ENCODE measurements around the gene COL6A3. TPM values are rescaled to one million over a fixed set of nuclear protein-coding genes. Genes with fewer than 3 reads are reported as not detected.

The COL6A3 gene
- total and polyA plus RNA-seq, 2 donors (not counting 1 experiment from before 2014, with no cell fraction given) = 0.01 to 0.10 TPM

- Histone ChIP-seq H3K9me3 (ENCODE audit: control extremely low read depth in 1 of 3, control insufficient read depth in 2 of 3, insufficient read depth in 1 of 3, low read length in 2 of 3) (no peaks in the 10 kb centered on the region), H3K4me1 (ENCODE audit: control insufficient read depth in 2 of 2, insufficient read depth in 2 of 2, low read length in 2 of 2) (no peaks in the 10 kb centered on the region), H3K4me3 (ENCODE audit: control extremely low read depth in 1 of 5, extremely low read depth in 1 of 5, insufficient read depth in 1 of 5, low read depth in 2 of 5, low read length in 4 of 5) (no peak overlapping the region), H3K4me2 (replicated peaks; ENCODE audit: low read depth, low read length, poor library complexity, severe bottlenecking) (no peak overlapping the region), H3K36me3 (replicated peaks in 1 of 2; ENCODE audit: control extremely low read depth in 1 of 2, control insufficient read depth in 1 of 2, extremely low read depth in 1 of 2, insufficient read depth in 2 of 2, low read length in 1 of 2) (no peaks in the 10 kb centered on the region), H2AFZ (ENCODE audit: insufficient read depth, low read depth, low read length, poor library complexity, severe bottlenecking) (no peak overlapping the region), H3K27me3 (replicated peaks in 1 of 4; ENCODE audit: control extremely low read depth in 1 of 4, control insufficient read depth in 3 of 4, insufficient read depth in 4 of 4, low read length in 3 of 4) (no peaks in the 10 kb centered on the region), H3K79me2 (ENCODE audit: control insufficient read depth, insufficient read depth, low read length) (no peaks in the 10 kb centered on the region), H3K9ac (ENCODE audit: low read length) (no peak overlapping the region), H4K20me1 (ENCODE audit: control insufficient read depth, insufficient read depth, low read length, poor library complexity, severe bottlenecking) (no peaks in the 10 kb centered on the region), H3K27ac (ENCODE audit: low read length in 2 of 2) (no peak overlapping the region)
- ATAC-seq (ENCODE audit: low read depth) (no peak), DNase-seq (no peak)
- WGBS (ENCODE audit: insufficient coverage) = 90% methylated on average over 3 of the region's 4 CpGs
- CTCF ChIA-PET = no interaction called here
- intact Hi-C loops (cut with micrococcal nuclease) = no loop called here
- Mint-ChIP-seq H3K27ac (no peak overlapping the region), H3K4me1 (no peaks in the 10 kb centered on the region), H3K27me3 (peaks cover 29% of the 10 kb centered on the region), H3K4me3 (no peak overlapping the region), H3K9me3 (ENCODE audit: insufficient read depth) (no peaks in the 10 kb centered on the region)
- POLR2A ChIA-PET = no interaction called here
- TF ChIP-seq, protein P1, sequence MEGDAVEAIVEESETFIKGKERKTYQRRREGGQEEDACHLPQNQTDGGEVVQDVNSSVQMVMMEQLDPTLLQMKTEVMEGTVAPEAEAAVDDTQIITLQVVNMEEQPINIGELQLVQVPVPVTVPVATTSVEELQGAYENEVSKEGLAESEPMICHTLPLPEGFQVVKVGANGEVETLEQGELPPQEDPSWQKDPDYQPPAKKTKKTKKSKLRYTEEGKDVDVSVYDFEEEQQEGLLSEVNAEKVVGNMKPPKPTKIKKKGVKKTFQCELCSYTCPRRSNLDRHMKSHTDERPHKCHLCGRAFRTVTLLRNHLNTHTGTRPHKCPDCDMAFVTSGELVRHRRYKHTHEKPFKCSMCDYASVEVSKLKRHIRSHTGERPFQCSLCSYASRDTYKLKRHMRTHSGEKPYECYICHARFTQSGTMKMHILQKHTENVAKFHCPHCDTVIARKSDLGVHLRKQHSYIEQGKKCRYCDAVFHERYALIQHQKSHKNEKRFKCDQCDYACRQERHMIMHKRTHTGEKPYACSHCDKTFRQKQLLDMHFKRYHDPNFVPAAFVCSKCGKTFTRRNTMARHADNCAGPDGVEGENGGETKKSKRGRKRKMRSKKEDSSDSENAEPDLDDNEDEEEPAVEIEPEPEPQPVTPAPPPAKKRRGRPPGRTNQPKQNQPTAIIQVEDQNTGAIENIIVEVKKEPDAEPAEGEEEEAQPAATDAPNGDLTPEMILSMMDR (IDR thresholded peaks at IDR 0.05) = no peak
- TF ChIP-seq EZH2 (IDR thresholded peaks at IDR 0.05; ENCODE audit: borderline replicate concordance, insufficient read depth, low read depth, low read length, poor library complexity, severe bottlenecking) = no peak
Observed at GRCh38 chr2:237319887-237320286, 94.1 kb downstream of the COL6A3 start.

DNA sequence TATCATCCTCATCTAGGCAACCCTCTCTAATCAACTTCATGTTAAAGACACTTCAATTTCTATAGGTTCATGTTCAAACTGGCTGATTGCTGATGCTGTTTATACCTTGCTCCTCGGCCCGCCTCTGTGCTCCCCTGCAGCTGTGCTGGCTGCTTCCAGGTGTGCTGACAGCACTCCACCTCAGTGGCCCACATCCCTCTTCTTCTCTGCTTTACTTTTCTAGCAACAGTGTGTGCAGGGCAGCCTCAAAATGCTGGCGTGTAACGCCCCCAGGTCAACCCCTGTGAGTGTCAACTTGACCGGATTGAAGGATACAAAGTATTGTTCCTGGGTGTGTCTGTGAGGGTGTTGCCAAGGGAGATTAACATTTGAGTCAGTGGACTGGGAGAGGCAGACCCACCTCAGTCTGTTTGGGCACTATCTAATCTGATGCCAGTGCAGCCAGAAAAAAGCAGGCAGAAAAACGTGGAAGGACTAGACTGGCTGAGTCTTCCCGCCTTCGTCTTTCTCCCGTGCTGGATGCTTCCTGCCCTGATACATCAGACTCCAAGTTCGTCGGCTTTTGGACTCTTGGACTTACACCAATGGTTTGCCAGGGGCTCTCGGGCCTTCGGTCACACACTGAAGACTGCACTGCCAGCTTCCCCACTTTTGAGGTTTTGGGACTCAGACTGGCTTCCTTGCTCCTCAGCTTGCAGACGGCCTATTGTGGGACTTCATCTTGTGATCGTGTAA is 94.7 kb downstream of the COL6A3 start:
- WGBS (ENCODE audit: insufficient coverage) = 93% methylated on average over 14 of the region's 15 CpGs
- ATAC-seq (ENCODE audit: low read depth) = no peak
- ChIA-PET CTCF (no interaction called here), POLR2A (no interaction called here)
- Histone ChIP-seq H3K4me3 (ENCODE audit: control extremely low read depth in 1 of 5, extremely low read depth in 1 of 5, insufficient read depth in 1 of 5, low read depth in 2 of 5, low read length in 4 of 5) (no peak overlapping the region), H3K79me2 (ENCODE audit: control insufficient read depth, insufficient read depth, low read length) (no peaks in the 10 kb centered on the region), H2AFZ (ENCODE audit: insufficient read depth, low read depth, low read length, poor library complexity, severe bottlenecking) (no peak overlapping the region), H3K9ac (ENCODE audit: low read length) (no peak overlapping the region), H3K27ac (ENCODE audit: low read length in 2 of 2) (no peak overlapping the region), H3K9me3 (ENCODE audit: control extremely low read depth in 1 of 3, control insufficient read depth in 2 of 3, insufficient read depth in 1 of 3, low read length in 2 of 3) (no peaks in the 10 kb centered on the region), H3K4me2 (replicated peaks; ENCODE audit: low read depth, low read length, poor library complexity, severe bottlenecking) (no peak overlapping the region), H3K36me3 (replicated peaks in 1 of 2; ENCODE audit: control extremely low read depth in 1 of 2, control insufficient read depth in 1 of 2, extremely low read depth in 1 of 2, insufficient read depth in 2 of 2, low read length in 1 of 2) (no peaks in the 10 kb centered on the region), H3K4me1 (ENCODE audit: control insufficient read depth in 2 of 2, insufficient read depth in 2 of 2, low read length in 2 of 2) (no peaks in the 10 kb centered on the region), H4K20me1 (ENCODE audit: control insufficient read depth, insufficient read depth, low read length, poor library complexity, severe bottlenecking) (no peaks in the 10 kb centered on the region), H3K27me3 (replicated peaks in 1 of 4; ENCODE audit: control extremely low read depth in 1 of 4, control insufficient read depth in 3 of 4, insufficient read depth in 4 of 4, low read length in 3 of 4) (no peaks in the 10 kb centered on the region)
- DNase-seq = no peak
- Mint-ChIP-seq H3K4me1 (no peaks in the 10 kb centered on the region), H3K9me3 (ENCODE audit: insufficient read depth) (no peaks in the 10 kb centered on the region), H3K27ac (no peak overlapping the region), H3K4me3 (no peak overlapping the region), H3K27me3 (peaks cover 31% of the 10 kb centered on the region)
- TF ChIP-seq, protein P1 (IDR thresholded peaks at IDR 0.05) = no peak
- no peak for TF ChIP-seq EZH2 (IDR thresholded peaks at IDR 0.05; ENCODE audit: borderline replicate concordance, insufficient read depth, low read depth, low read length, poor library complexity, severe bottlenecking)
- intact Hi-C loops (cut with micrococcal nuclease) = no loop called here
